ENCODE data around the gene SASH1.
"Not testable (repeated sequence)": the region's sequence is repeated elsewhere in the genome, so short reads cannot be mapped to it uniquely, and the experiment has no call there.

The SASH1 gene

GRCh38 chr6:148385379-148385778 lies 42.7 kb downstream of the SASH1 start:
- Histone ChIP-seq H3K27ac (ENCODE audit: low read depth, low read length) (no peak overlapping the region), H3K4me2 (ENCODE audit: low read length) (no peak overlapping the region), H3K27me3 (ENCODE audit: control insufficient read depth, low read length) (no peaks in the 10 kb centered on the region), H3K79me2 (ENCODE audit: control insufficient read depth, low read length) (no peaks in the 10 kb centered on the region), H3K4me1 (ENCODE audit: control insufficient read depth, low read length) (no peaks in the 10 kb centered on the region), H3K4me3 (ENCODE audit: low read length) (no peak overlapping the region), H3K9me3 (ENCODE audit: control insufficient read depth, insufficient read depth, low read length) (no peaks in the 10 kb centered on the region), H4K20me1 (ENCODE audit: control insufficient read depth, insufficient read depth, low read depth, low read length) (no peaks in the 10 kb centered on the region), H3K9me2 (replicated peaks; ENCODE audit: control insufficient read depth, low read length) (no peaks in the 10 kb centered on the region), H3F3A (ENCODE audit: control insufficient read depth, insufficient read depth) (no peaks in the 10 kb centered on the region), H3K36me3 (ENCODE audit: control insufficient read depth, low read length) (no peaks in the 10 kb centered on the region)
- no peak for TF ChIP-seq EZH2phosphoT487 (IDR thresholded peaks at IDR 0.05; ENCODE audit: borderline replicate concordance, low read length)
- no peak for TF ChIP-seq CTCF (IDR thresholded peaks at IDR 0.05; ENCODE audit: low read depth, low read length, poor library complexity, severe bottlenecking)

GRCh38 chr6:148388521-148388920 lies 45.9 kb downstream of the SASH1 start:
- no peak overlapping the region for H3K4me3 ChIP-seq (ENCODE audit: low read length)
- H3K9me3 ChIP-seq (ENCODE audit: control insufficient read depth, insufficient read depth, low read length), result no peaks in the 10 kb centered on the region
- TF ChIP-seq CTCF (IDR thresholded peaks at IDR 0.05; ENCODE audit: low read depth, low read length, poor library complexity, severe bottlenecking) (no peak), EZH2phosphoT487 (IDR thresholded peaks at IDR 0.05; ENCODE audit: borderline replicate concordance, low read length) (no peak)
- no peak overlapping the region for H3K27ac ChIP-seq (ENCODE audit: low read depth, low read length)
- H3K79me2 ChIP-seq (ENCODE audit: control insufficient read depth, low read length), result no peaks in the 10 kb centered on the region
- no peaks in the 10 kb centered on the region for H3K4me1 ChIP-seq (ENCODE audit: control insufficient read depth, low read length)
- no peaks in the 10 kb centered on the region for H3K27me3 ChIP-seq (ENCODE audit: control insufficient read depth, low read length)
- no peak overlapping the region for H3K4me2 ChIP-seq (ENCODE audit: low read length)
- H4K20me1 ChIP-seq (ENCODE audit: control insufficient read depth, insufficient read depth, low read depth, low read length), result no peaks in the 10 kb centered on the region
- H3K36me3 ChIP-seq (ENCODE audit: control insufficient read depth, low read length), result no peaks in the 10 kb centered on the region
- H3K9me2 ChIP-seq (replicated peaks; ENCODE audit: control insufficient read depth, low read length), result no peaks in the 10 kb centered on the region
- no peaks in the 10 kb centered on the region for H3F3A ChIP-seq (ENCODE audit: control insufficient read depth, insufficient read depth)

- Histone ChIP-seq H3K4me3 (ENCODE audit: low read length) (no peak overlapping the region), H3K9me3 (ENCODE audit: control insufficient read depth, insufficient read depth, low read length) (no peaks in the 10 kb centered on the region), H3K79me2 (ENCODE audit: control insufficient read depth, low read length) (no peaks in the 10 kb centered on the region), H3K36me3 (ENCODE audit: control insufficient read depth, low read length) (no peaks in the 10 kb centered on the region), H3K4me2 (ENCODE audit: low read length) (no peak overlapping the region), H3K27ac (ENCODE audit: low read depth, low read length) (no peak overlapping the region), H3K4me1 (ENCODE audit: control insufficient read depth, low read length) (no peaks in the 10 kb centered on the region), H4K20me1 (ENCODE audit: control insufficient read depth, insufficient read depth, low read depth, low read length) (no peaks in the 10 kb centered on the region), H3K27me3 (ENCODE audit: control insufficient read depth, low read length) (no peaks in the 10 kb centered on the region), H3K9me2 (replicated peaks; ENCODE audit: control insufficient read depth, low read length) (no peaks in the 10 kb centered on the region), H3F3A (ENCODE audit: control insufficient read depth, insufficient read depth) (no peaks in the 10 kb centered on the region)
- no peak for TF ChIP-seq CTCF (IDR thresholded peaks at IDR 0.05; ENCODE audit: low read depth, low read length, poor library complexity, severe bottlenecking)
Observed at GRCh38 chr6:148389086-148389485, 46.4 kb downstream of the SASH1 start.

GRCh38 chr6:148389917-148390316 lies 47.3 kb downstream of the SASH1 start:
- Histone ChIP-seq H3K4me3 (ENCODE audit: low read length) (no peak overlapping the region), H4K20me1 (ENCODE audit: control insufficient read depth, insufficient read depth, low read depth, low read length) (no peaks in the 10 kb centered on the region), H3K9me3 (ENCODE audit: control insufficient read depth, insufficient read depth, low read length) (no peaks in the 10 kb centered on the region), H3K36me3 (ENCODE audit: control insufficient read depth, low read length) (no peaks in the 10 kb centered on the region), H3K79me2 (ENCODE audit: control insufficient read depth, low read length) (no peaks in the 10 kb centered on the region), H3K27ac (ENCODE audit: low read depth, low read length) (no peak overlapping the region), H3K27me3 (ENCODE audit: control insufficient read depth, low read length) (no peaks in the 10 kb centered on the region), H3F3A (ENCODE audit: control insufficient read depth, insufficient read depth) (no peaks in the 10 kb centered on the region), H3K4me1 (ENCODE audit: control insufficient read depth, low read length) (no peaks in the 10 kb centered on the region), H3K4me2 (ENCODE audit: low read length) (no peak overlapping the region), H3K9me2 (replicated peaks; ENCODE audit: control insufficient read depth, low read length) (no peaks in the 10 kb centered on the region)
- no peak for TF ChIP-seq CTCF (IDR thresholded peaks at IDR 0.05; ENCODE audit: low read depth, low read length, poor library complexity, severe bottlenecking)

- not testable (repeated sequence) for H3K27me3 ChIP-seq (ENCODE audit: control insufficient read depth, low read length); H3F3A ChIP-seq (ENCODE audit: control insufficient read depth, insufficient read depth); H3K4me1 ChIP-seq (ENCODE audit: control insufficient read depth, low read length); H3K79me2 ChIP-seq (ENCODE audit: control insufficient read depth, low read length); H3K4me2 ChIP-seq (ENCODE audit: low read length); H3K9me3 ChIP-seq (ENCODE audit: control insufficient read depth, insufficient read depth, low read length); H4K20me1 ChIP-seq (ENCODE audit: control insufficient read depth, insufficient read depth, low read depth, low read length); H3K36me3 ChIP-seq (ENCODE audit: control insufficient read depth, low read length); H3K27ac ChIP-seq (ENCODE audit: low read depth, low read length); H3K4me3 ChIP-seq (ENCODE audit: low read length); H3K9me2 ChIP-seq (replicated peaks; ENCODE audit: control insufficient read depth, low read length)
Observed at GRCh38 chr6:148392127-148392526, 49.5 kb downstream of the SASH1 start.

Measured in DOHH2 (cell line).